ENCODE measurements around the gene ZFPM1. TPM values are rescaled to one million over a fixed set of nuclear protein-coding genes. Genes with fewer than 3 reads are reported as not detected.

The ZFPM1 gene
- total and polyA plus RNA-seq, 8 donors = 3.6 to 22.5 (median 19.3) TPM

GRCh38 chr16:88545781-88546180, 92.7 kb downstream of the ZFPM1 start:
- no peak overlapping the region for H3K4me3 ChIP-seq
- ATAC-seq = no peak

GRCh38 chr16:88548131-88548874, 95.2 kb downstream of the ZFPM1 start:
- H3K27me3 ChIP-seq = no peaks in the 10 kb centered on the region
- intact Hi-C loops (cut with DNase I) = no loop called here
- no peaks in the 10 kb centered on the region for H3K36me3 ChIP-seq
- no peaks in the 10 kb centered on the region for H3K4me1 ChIP-seq
- no peaks in the 10 kb centered on the region for H3K9me3 ChIP-seq
- no peak overlapping the region for H3K27ac ChIP-seq
- no peak for ATAC-seq
- TF ChIP-seq CTCF (IDR thresholded peaks at IDR 0.05) = no peak
- peak in 1 of 6 donors; percentile 41 for DNase-seq
- WGBS, 2 donors = 67 to 70% methylated on average over 15 of the region's 15 CpGs
- FAIRE-seq = no peak
- H3K4me3 ChIP-seq = no peak overlapping the region

More at GRCh38 chr16:88545781-88546180, 92.7 kb downstream of the ZFPM1 start:
- FAIRE-seq (no peak), DNase-seq (peak in 1 of 6 donors; percentile 30)
- intact Hi-C loops (cut with DNase I) = no loop called here
- TF ChIP-seq CTCF (IDR thresholded peaks at IDR 0.05) = no peak
- Histone ChIP-seq H3K27ac (no peak overlapping the region), H3K9me3 (no peaks in the 10 kb centered on the region), H3K36me3 (no peaks in the 10 kb centered on the region), H3K4me1 (no peaks in the 10 kb centered on the region), H3K27me3 (no peaks in the 10 kb centered on the region)
- WGBS, 2 donors = 75 to 76% methylated on average over 7 of the region's 7 CpGs

GRCh38 chr16:88548985-88549384, 95.9 kb downstream of the ZFPM1 start:
- H3K27ac ChIP-seq = no peak overlapping the region
- FAIRE-seq (no peak), ATAC-seq (no peak), DNase-seq (no peak)
- H3K36me3 ChIP-seq = no peaks in the 10 kb centered on the region
- no peak overlapping the region for H3K4me3 ChIP-seq
- H3K27me3 ChIP-seq = no peaks in the 10 kb centered on the region
- intact Hi-C loops (cut with DNase I) = no loop called here
- no peak for TF ChIP-seq CTCF (IDR thresholded peaks at IDR 0.05)
- no peaks in the 10 kb centered on the region for H3K9me3 ChIP-seq
- H3K4me1 ChIP-seq = no peaks in the 10 kb centered on the region
- WGBS, 2 donors = 60 to 71% methylated on average over 13 of the region's 13 CpGs

- H3K9me3 ChIP-seq = no peaks in the 10 kb centered on the region
- no peak for ATAC-seq
- H3K4me1 ChIP-seq = no peaks in the 10 kb centered on the region
- no peak for TF ChIP-seq CTCF (IDR thresholded peaks at IDR 0.05)
- H3K27ac ChIP-seq = no peak overlapping the region
- H3K36me3 ChIP-seq = no peaks in the 10 kb centered on the region
- WGBS, 2 donors = 74 to 80% methylated on average over 12 of the region's 12 CpGs
- DNase-seq = no peak
- intact Hi-C loops (cut with DNase I) = no loop called here
- H3K27me3 ChIP-seq = no peaks in the 10 kb centered on the region
- no peak for FAIRE-seq
- H3K4me3 ChIP-seq = no peak overlapping the region
Observed at GRCh38 chr16:88549671-88550245, 96.7 kb downstream of the ZFPM1 start.

- Histone ChIP-seq H3K27ac (no peak overlapping the region), H3K9me3 (no peaks in the 10 kb centered on the region), H3K4me1 (no peaks in the 10 kb centered on the region), H3K27me3 (no peaks in the 10 kb centered on the region), H3K36me3 (no peaks in the 10 kb centered on the region), H3K4me3 (no peak overlapping the region)
- FAIRE-seq (no peak), ATAC-seq (peak in 1 of 4 donors; percentile 61), DNase-seq (no peak)
- no peak for TF ChIP-seq CTCF (IDR thresholded peaks at IDR 0.05)
- WGBS, 2 donors = 67 to 79% methylated on average over 16 of the region's 16 CpGs
- intact Hi-C loops (cut with DNase I) = no loop called here
Observed at GRCh38 chr16:88550246-88550661, 97.2 kb downstream of the ZFPM1 start.
